ENCODE measurements around the gene CALM3.

DNA sequence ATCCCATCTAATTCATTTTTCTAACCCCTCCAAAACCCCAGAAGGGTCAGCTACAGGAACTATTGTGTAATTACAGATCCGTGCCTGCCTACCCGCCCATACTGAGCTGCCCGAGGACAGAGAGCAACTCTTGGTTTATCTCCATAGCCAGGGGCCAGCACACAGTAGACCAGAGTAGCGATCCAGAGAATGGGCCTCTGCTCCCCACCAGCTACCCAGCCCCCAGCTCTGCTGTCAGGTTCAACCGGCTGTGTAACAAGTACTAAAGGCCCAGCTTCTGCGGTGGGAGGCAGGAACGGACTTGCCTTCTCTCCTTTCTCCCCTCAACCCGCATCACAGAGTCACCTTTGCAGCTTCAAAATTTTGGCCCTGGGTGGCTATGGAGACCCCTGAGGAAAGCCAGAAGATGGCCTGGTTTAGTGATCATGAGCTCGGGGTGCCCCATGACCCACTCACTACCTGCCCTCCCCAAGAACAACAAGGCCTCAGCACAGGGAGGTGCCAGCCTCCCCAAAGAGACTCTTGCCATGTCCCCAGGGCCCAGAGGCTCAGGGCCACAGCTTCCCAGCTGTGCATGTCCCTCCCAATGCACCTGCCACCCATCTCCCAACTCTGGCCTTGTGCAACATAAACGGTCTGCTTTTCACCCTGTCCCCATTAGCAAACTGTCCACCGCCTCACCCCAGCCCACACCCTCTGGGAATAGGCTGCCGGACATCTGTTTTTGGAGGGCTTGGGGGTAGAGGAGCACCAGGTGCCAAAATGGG is 5.7 kb downstream of the CALM3 start:
- TF ChIP-seq, protein P1, sequence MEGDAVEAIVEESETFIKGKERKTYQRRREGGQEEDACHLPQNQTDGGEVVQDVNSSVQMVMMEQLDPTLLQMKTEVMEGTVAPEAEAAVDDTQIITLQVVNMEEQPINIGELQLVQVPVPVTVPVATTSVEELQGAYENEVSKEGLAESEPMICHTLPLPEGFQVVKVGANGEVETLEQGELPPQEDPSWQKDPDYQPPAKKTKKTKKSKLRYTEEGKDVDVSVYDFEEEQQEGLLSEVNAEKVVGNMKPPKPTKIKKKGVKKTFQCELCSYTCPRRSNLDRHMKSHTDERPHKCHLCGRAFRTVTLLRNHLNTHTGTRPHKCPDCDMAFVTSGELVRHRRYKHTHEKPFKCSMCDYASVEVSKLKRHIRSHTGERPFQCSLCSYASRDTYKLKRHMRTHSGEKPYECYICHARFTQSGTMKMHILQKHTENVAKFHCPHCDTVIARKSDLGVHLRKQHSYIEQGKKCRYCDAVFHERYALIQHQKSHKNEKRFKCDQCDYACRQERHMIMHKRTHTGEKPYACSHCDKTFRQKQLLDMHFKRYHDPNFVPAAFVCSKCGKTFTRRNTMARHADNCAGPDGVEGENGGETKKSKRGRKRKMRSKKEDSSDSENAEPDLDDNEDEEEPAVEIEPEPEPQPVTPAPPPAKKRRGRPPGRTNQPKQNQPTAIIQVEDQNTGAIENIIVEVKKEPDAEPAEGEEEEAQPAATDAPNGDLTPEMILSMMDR (conservative IDR thresholded peaks at IDR 0.05; ENCODE audit: low read length), result no peak
- no peak for TF ChIP-seq EZH2phosphoT487 (IDR thresholded peaks at IDR 0.05; ENCODE audit: borderline replicate concordance)

Measured in Loucy (cell line).